Astrocyte of the cerebellum (primary cell): Measurements from ENCODE around the gene WBP4.

Experiments used
- DNase-seq: peaks from one replicate; pipeline ENCODE4 v3.0.0-alpha.2; 2011; ENCODE audit warnings: low read depth
- H3K4me3 ChIP-seq: 2 replicates; pipeline ENCODE4 v1.5.1; 2011; ENCODE audit warnings: mild to moderate bottlenecking, low read depth, low read length, moderate library complexity
- in situ Hi-C: cut with HindIII; loops from 2 replicates; pipeline ENCODE4 v1.10.0; 2017; ENCODE audit warnings: low sequenced_read_pairs
- TF ChIP-seq, protein P1 (sequence below): IDR thresholded peaks from 2 replicates; pipeline ENCODE4 v1.5.1; 2012; ENCODE audit warnings: low read length, low read depth, moderate library complexity, mild to moderate bottlenecking; ENCODE audit errors: missing control alignments

WBP4 gene

DNA sequence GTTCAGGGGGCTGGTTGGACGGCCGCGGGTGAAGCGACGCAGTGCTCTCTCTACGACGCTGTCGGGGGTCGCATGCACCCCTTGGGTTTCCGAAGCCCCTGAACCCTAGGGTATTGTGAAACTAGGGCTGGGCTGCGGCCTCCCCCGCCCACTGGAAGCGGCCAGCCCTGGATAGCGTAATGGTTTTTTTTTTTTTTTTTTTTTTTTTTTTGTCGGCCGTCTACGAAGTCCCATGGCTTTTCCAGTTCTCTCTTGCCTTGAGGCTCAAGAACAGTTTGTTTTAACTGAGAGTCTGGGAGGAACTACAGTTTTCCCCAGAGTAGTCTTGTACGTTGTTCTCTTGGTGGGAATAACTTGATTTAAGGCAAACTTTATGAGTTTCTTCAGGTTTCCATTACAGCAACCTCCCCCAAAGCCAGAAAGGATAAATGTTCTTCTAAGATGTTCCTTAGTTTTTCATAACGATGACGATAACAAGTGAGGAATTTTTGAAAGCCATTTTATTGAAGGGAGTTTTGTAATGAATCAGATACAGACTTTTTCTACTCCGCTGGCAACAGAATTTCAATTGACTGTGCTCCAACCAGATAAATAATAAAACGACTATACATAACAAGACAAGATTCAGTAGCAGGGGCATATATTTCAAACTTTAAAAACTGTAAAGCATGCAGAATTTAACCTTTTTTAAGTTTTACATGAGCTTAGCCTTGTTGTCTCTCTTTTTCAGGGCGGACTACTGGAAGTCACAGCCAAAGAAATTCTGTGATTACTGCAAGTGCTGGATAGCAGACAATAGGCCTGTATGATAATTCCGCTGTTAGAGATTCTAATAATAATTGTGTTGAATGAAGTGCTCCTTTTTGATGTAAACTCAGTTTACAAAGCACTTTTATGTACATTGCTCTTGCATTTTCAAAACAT is 867 bp downstream of the WBP4 start:
- H3K4me3 ChIP-seq: peak overlapping the region; percentile 84
- peak; percentile 20 for DNase-seq
- TF ChIP-seq, protein P1, sequence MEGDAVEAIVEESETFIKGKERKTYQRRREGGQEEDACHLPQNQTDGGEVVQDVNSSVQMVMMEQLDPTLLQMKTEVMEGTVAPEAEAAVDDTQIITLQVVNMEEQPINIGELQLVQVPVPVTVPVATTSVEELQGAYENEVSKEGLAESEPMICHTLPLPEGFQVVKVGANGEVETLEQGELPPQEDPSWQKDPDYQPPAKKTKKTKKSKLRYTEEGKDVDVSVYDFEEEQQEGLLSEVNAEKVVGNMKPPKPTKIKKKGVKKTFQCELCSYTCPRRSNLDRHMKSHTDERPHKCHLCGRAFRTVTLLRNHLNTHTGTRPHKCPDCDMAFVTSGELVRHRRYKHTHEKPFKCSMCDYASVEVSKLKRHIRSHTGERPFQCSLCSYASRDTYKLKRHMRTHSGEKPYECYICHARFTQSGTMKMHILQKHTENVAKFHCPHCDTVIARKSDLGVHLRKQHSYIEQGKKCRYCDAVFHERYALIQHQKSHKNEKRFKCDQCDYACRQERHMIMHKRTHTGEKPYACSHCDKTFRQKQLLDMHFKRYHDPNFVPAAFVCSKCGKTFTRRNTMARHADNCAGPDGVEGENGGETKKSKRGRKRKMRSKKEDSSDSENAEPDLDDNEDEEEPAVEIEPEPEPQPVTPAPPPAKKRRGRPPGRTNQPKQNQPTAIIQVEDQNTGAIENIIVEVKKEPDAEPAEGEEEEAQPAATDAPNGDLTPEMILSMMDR: no peak
- in situ Hi-C loops: no loop called here

DNA sequence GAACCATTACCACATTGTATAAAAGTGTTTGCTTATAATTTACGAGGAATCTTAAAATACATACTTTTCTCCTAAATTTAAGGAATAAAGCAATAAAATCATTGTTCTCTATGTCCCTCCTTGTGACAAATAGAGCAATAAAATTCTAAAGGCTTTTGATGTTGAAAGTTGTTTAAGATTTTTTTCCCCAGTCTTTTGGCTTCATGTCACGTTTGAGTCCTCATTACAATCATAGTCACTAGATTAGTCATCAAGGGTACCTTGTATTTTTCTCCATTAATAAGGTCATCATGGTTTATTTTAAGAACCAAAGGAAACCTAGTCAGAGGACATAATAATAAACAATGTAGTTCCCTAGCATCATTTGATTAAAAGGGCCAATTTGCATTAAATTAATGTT is 3.2 kb downstream of the WBP4 start:
- in situ Hi-C loops: no loop called here
- TF ChIP-seq, protein P1: no peak
- no peak overlapping the region for H3K4me3 ChIP-seq
- DNase-seq: peak; percentile 47

DNA sequence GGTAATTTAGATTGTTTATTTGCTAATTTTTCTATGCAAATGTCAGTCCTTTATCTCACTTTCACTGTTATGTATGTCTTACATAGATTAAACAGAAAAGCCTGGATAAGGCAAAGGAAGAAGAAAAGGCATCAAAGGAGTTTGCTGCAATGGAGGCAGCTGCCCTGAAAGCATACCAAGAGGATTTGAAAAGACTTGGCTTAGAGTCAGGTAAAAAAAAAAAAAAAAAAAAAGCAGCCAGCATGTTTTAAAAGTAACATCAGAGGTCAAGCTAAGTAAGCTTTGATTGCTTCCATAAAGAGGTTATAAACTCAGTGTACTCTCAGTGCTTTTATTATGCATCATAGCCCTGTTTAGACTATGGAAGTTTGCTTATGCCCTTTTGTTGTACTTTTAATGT is 3.8 kb downstream of the WBP4 start:
- TF ChIP-seq, protein P1: no peak
- DNase-seq: peak; percentile 46
- in situ Hi-C loops: no loop called here
- H3K4me3 ChIP-seq: no peak overlapping the region

- no peak overlapping the region for H3K4me3 ChIP-seq
- in situ Hi-C loops: no loop called here
- no peak for DNase-seq
- TF ChIP-seq, protein P1: no peak
Observed at GRCh38 chr13:41074523-41074922, 13.2 kb downstream of the WBP4 start.

GRCh38 chr13:41075034-41075433 is 13.7 kb downstream of the WBP4 start:
- TF ChIP-seq, protein P1: peak; percentile 40
- no peak overlapping the region for H3K4me3 ChIP-seq
- peak; percentile 20 for DNase-seq
- in situ Hi-C loops: no loop called here

- TF ChIP-seq, protein P1: no peak
- in situ Hi-C loops: no loop called here
- DNase-seq: no peak
- no peak overlapping the region for H3K4me3 ChIP-seq
Observed at GRCh38 chr13:41075485-41075884, 14.2 kb downstream of the WBP4 start.
